Ovary (tissue), 3 donors: ENCODE results near the gene ASB10.

Source experiments
- EP300 ChIP-seq: sonication (generic); formaldehyde crosslinking; IDR thresholded peaks from one replicate; pipeline ENCODE4 v1.6.1; 2017; ENCODE audit warnings: antibody characterized with exemption
- POLR2A ChIP-seq: fragments of 450-650 bp; IDR thresholded peaks from one replicate; pipeline ENCODE4 v1.6.1; 2017; ENCODE audit warnings: antibody characterized with exemption, mild to moderate bottlenecking, moderate library complexity
- TF ChIP-seq, protein P1 (sequence below), 3 donors: fragments of 450-650 bp in 2 of 3; fragments of 200-600 bp in 1 of 3; IDR thresholded peaks; one replicate each; pipeline versions ENCODE4 v1.5.1 to v1.8.0; 2016 to 2022; ENCODE audit warnings: antibody characterized with exemption in 3 of 3, mild to moderate bottlenecking in 1 of 3
- donor health status: DM: no; HTN: no; CAD: no.

DNA sequence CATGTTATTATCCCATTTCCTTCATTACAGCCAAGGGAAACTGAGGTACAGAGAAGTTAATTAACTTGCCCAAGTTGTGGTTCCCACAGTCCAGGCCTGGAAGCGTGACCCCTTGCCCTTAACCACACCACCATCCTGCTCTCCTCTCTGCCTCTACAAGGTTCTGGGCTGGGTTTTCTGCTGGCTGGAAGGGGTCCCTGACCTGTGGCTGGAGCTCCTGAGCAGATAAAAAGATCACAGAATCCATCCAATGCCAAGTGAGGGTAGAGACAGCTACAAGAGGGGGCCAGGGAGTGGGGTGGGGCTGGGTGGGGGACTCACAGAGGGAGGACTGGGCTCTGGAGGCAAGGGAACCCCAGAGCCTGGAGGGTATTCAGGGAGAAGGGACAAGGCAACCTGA is 9.7 kb downstream of the ASB10 start:
- TF ChIP-seq, protein P1, sequence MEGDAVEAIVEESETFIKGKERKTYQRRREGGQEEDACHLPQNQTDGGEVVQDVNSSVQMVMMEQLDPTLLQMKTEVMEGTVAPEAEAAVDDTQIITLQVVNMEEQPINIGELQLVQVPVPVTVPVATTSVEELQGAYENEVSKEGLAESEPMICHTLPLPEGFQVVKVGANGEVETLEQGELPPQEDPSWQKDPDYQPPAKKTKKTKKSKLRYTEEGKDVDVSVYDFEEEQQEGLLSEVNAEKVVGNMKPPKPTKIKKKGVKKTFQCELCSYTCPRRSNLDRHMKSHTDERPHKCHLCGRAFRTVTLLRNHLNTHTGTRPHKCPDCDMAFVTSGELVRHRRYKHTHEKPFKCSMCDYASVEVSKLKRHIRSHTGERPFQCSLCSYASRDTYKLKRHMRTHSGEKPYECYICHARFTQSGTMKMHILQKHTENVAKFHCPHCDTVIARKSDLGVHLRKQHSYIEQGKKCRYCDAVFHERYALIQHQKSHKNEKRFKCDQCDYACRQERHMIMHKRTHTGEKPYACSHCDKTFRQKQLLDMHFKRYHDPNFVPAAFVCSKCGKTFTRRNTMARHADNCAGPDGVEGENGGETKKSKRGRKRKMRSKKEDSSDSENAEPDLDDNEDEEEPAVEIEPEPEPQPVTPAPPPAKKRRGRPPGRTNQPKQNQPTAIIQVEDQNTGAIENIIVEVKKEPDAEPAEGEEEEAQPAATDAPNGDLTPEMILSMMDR (IDR thresholded peaks at IDR 0.05) = no peak
- TF ChIP-seq POLR2A (no peak), EP300 (no peak)
